Osteocyte (in vitro differentiated cells): ENCODE data around the gene ZNF787. TPM values are rescaled to one million over a fixed set of nuclear protein-coding genes. Genes with fewer than 3 reads are reported as not detected.
A peak's percentile ranks its signal among the peaks of the same experiment; 100 is the strongest.

Experiments
- DNase-seq: peaks from one replicate; pipeline ENCODE4 v3.0.0; 2021; ENCODE audit warnings: mixed read lengths; ENCODE audit not compliant: unreplicated experiment; ENCODE audit errors: extremely low spot score
- H3K27ac Mint-ChIP-seq: one replicate; pipeline ENCODE4 v1.8.0; 2021; ENCODE audit warnings: mild to moderate bottlenecking, mixed read lengths; ENCODE audit not compliant: unreplicated experiment
- H3K27me3 Mint-ChIP-seq: one replicate; pipeline ENCODE4 v1.8.0; 2021; ENCODE audit warnings: mixed read lengths; ENCODE audit not compliant: unreplicated experiment
- H3K36me3 Mint-ChIP-seq: one replicate; pipeline ENCODE4 v1.8.0; 2021; ENCODE audit warnings: mixed read lengths; ENCODE audit not compliant: unreplicated experiment
- H3K4me1 Mint-ChIP-seq: one replicate; pipeline ENCODE4 v1.8.0; 2021; ENCODE audit warnings: mixed read lengths; ENCODE audit not compliant: unreplicated experiment
- H3K4me3 Mint-ChIP-seq: one replicate; pipeline ENCODE4 v1.8.0; 2021; ENCODE audit warnings: mild to moderate bottlenecking, moderate library complexity, mixed read lengths; ENCODE audit not compliant: unreplicated experiment
- H3K9me3 Mint-ChIP-seq: one replicate; pipeline ENCODE4 v1.8.0; 2021; ENCODE audit warnings: mixed read lengths; ENCODE audit not compliant: unreplicated experiment
- total RNA-seq: library from RNA; stranded (reverse); gene quantifications from 2 replicates; pipeline ENCODE4 v1.2.1, GENCODE V29; 2021
- TF ChIP-seq, protein P1 (sequence below): fragments of 200-600 bp; sonication (generic); IDR thresholded peaks from 2 replicates; pipeline ENCODE4 v1.5.0; 2021; ENCODE audit warnings: antibody characterized with exemption, mild to moderate bottlenecking, moderate library complexity

ZNF787 gene
- total RNA-seq, 1 donor from 2014 or later, result 27.8 TPM

DNA sequence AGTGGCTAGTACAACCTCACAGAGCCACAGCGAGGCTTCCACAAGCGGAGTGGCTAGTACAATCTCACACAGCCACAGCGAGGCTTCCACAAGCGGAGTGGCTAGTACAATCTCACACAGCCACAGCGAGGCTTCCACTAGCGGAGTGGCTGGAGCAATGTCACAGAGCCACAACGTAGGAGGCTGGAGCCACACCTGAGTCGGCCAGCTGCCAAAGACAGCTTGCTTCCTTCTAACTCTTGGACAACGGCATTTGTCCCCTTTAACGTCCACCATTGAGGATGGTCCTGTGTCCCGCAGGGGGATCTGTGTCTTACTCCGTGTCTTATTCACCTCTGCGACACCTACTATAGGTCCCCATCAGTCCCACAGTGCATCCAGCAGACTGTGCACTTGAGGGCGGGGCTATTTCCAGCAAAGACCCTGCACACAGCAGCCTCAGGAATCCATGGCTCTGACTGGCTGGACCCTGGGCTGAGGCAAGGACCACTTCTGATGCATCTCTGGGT, 3.7 kb downstream of the ZNF787 start:
- Mint-ChIP-seq H3K36me3 (no peaks in the 10 kb centered on the region), H3K4me3 (no peak overlapping the region), H3K9me3 (no peaks in the 10 kb centered on the region), H3K27ac (no peak overlapping the region), H3K27me3 (no peaks in the 10 kb centered on the region), H3K4me1 (peaks cover 35% of the 10 kb centered on the region)
- TF ChIP-seq, protein P1, sequence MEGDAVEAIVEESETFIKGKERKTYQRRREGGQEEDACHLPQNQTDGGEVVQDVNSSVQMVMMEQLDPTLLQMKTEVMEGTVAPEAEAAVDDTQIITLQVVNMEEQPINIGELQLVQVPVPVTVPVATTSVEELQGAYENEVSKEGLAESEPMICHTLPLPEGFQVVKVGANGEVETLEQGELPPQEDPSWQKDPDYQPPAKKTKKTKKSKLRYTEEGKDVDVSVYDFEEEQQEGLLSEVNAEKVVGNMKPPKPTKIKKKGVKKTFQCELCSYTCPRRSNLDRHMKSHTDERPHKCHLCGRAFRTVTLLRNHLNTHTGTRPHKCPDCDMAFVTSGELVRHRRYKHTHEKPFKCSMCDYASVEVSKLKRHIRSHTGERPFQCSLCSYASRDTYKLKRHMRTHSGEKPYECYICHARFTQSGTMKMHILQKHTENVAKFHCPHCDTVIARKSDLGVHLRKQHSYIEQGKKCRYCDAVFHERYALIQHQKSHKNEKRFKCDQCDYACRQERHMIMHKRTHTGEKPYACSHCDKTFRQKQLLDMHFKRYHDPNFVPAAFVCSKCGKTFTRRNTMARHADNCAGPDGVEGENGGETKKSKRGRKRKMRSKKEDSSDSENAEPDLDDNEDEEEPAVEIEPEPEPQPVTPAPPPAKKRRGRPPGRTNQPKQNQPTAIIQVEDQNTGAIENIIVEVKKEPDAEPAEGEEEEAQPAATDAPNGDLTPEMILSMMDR, result no peak
- DNase-seq, result no peak

DNA sequence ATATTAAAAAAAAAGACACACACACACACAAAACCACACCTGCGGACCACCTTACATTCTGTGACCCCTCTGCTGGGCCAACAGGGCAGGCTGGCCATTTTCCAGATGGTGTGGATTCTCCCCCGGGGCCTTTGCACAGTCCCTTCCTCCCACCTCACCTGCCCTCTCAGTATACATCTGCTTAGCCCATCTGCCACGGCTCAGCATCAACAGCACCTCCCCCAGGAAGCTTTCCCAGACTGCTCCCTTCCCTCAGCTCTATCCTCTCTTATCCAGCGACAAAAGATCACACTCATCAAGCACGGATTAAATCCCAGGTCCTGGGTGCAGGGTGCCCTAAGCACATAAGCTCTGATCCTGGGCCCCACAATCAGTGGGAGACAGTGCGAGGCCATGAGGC, 4.5 kb downstream of the ZNF787 start:
- Mint-ChIP-seq H3K36me3 (no peaks in the 10 kb centered on the region), H3K4me1 (peaks cover 38% of the 10 kb centered on the region), H3K27me3 (no peaks in the 10 kb centered on the region), H3K4me3 (no peak overlapping the region), H3K9me3 (no peaks in the 10 kb centered on the region), H3K27ac (peak overlapping the region; percentile 33)
- TF ChIP-seq, protein P1, result no peak
- DNase-seq, result no peak

GRCh38 chr19:56115490-56115889, 5.6 kb downstream of the ZNF787 start:
- Mint-ChIP-seq H3K27me3 (no peaks in the 10 kb centered on the region), H3K4me1 (peaks cover 48% of the 10 kb centered on the region), H3K36me3 (no peaks in the 10 kb centered on the region), H3K9me3 (no peaks in the 10 kb centered on the region), H3K27ac (no peak overlapping the region), H3K4me3 (no peak overlapping the region)
- TF ChIP-seq, protein P1, result no peak
- DNase-seq, result no peak

DNA sequence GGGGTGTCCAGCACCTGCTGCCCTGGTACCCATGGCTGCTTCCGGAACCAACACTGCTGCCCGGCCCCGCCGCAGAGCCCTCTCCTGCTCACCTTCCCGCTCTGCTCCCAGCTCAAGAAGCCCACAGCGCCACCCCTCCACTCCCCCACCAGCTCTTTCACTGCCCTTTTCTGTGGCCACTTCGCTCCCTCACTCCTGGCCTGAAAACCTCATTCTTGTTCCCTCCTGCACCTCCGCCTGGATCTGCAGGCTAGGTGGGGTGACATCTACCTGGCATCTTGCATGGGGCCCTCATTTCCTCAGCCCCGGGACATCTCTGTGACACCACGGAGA, 6.4 kb downstream of the ZNF787 start:
- Mint-ChIP-seq H3K27ac (peak overlapping the region; percentile 10), H3K36me3 (no peaks in the 10 kb centered on the region), H3K27me3 (no peaks in the 10 kb centered on the region), H3K4me1 (peaks cover 51% of the 10 kb centered on the region), H3K9me3 (no peaks in the 10 kb centered on the region), H3K4me3 (no peak overlapping the region)
- DNase-seq, result no peak
- TF ChIP-seq, protein P1, result no peak

GRCh38 chr19:56114051-56114777, 6.9 kb downstream of the ZNF787 start:
- Mint-ChIP-seq H3K4me1 (peaks cover 51% of the 10 kb centered on the region), H3K27me3 (no peaks in the 10 kb centered on the region), H3K4me3 (no peak overlapping the region), H3K36me3 (no peaks in the 10 kb centered on the region), H3K27ac (peak overlapping the region; percentile 10), H3K9me3 (no peaks in the 10 kb centered on the region)
- TF ChIP-seq, protein P1, result no peak
- no peak for DNase-seq
